ENCODE measurements around the gene USP24.
"Not testable (repeated sequence)": the region's sequence is repeated elsewhere in the genome, so short reads cannot be mapped to it uniquely, and the experiment has no call there.

The USP24 gene

DNA sequence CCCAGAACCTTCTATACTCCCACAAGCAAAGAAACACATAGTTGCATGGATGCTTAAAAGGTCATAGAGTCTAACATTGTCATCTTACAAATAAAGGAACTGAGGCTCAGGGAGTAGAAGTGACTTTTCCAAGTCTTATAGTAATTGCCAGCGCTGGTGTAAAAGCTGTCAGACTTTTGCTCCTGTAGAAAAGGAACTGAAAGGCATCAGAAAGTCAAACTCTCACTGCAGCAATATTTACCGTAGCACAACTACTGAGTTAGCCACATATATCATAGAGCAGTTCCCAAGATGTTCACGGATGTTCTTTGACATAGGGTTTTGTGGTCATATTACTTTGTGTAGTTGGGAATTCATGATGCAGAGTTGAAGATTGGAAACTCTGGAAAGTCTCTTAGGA is 16.6 kb upstream of the USP24 start:
- DNase-seq, result no peak

DNA sequence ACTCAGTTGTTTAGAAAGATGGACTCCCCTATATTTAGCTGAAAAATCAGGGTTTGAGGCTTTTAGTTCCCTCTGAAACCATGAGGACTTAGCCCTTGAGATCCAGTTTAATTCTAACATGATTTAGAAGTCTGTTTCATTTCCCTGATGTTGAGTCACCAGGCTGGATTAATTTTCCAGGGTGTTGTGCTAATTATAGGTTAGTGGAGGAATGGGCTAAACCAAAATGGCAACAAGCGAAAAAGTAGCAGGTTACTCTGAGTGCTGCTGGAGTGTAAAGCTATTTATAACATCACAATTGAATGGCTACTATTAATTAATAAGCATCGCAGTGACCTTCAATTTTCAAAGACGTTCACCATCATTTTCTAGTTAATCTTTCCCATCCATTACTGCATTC is 15.5 kb upstream of the USP24 start:
- no peak for DNase-seq

DNA sequence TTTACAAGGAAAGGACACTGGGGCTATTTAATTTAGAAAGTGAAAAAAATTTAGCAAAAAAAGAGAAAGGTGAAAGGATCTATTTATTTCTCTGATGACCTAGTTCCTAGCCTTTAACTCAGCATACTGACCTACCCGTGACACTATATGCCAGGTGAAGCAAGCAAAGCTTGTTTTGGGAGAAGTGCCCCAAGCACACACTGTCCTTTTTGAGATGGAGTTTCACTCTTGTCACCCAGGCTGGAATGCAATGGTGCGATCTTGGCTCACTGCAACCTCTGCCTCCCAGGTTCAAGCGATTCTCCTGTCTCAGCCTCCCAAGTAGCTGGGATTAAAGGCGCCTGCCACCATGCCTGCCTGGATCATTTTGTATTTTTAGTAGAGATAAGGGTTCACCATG is 14.6 kb upstream of the USP24 start:
- not testable (repeated sequence) for DNase-seq

DNA sequence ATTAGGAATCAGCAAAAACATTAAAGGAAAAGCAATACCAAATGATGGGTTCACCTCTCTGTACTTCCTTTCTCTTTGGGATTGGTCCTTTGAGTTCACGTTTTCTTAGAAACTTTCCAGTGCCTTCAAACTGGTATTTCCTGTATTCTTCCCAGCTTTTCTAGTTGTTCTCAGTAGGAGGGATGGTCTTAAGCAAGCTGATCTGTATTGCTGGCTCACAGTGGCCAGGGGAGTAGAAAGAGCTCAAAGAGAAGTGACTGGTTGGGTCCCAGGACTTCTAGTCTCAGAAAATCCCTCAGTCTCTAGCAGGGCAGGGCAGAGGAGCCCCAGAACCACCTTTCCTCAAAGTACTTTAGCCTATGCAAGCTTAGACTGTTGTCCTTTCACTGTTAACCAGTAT is 10.1 kb upstream of the USP24 start:
- no peak for DNase-seq

DNA sequence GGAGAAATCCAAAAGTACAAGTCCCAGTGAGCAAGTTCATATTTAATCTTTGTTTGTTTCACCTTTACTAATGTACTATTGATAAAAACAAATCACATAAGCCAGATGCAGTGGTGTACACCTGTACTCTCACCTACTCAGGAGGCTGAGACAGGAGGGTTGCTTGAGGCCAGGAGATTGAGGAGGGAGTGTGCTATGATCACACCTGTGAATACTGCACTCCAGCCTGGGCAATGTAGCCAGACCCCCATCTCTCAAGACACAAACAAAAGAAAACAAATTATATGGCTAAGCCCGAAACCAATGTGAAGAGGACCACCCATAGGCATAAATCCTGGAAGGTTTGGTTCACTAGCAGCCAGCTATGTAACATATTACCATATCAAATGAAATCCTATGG is 9.6 kb upstream of the USP24 start:
- DNase-seq, result no peak

DNA sequence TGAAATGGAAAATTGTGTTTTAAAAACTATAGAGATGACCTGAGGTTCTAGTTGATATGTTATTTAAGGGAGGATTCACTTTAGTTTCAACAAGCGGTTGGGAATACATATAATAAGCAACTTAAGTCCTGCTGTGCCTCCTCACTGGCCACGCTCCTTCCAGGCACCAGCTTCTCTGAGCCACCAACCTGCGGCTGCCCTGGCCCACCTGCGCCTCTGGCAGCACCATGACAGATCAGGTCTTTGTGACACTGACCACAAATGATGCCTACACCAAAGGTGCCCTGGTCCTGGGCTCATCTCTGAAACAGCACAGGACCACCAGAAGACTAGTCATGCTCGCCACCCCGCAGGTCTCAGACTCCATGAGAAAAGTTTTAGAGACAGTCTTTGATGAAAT is 7.0 kb upstream of the USP24 start:
- DNase-seq, result no peak

DNA sequence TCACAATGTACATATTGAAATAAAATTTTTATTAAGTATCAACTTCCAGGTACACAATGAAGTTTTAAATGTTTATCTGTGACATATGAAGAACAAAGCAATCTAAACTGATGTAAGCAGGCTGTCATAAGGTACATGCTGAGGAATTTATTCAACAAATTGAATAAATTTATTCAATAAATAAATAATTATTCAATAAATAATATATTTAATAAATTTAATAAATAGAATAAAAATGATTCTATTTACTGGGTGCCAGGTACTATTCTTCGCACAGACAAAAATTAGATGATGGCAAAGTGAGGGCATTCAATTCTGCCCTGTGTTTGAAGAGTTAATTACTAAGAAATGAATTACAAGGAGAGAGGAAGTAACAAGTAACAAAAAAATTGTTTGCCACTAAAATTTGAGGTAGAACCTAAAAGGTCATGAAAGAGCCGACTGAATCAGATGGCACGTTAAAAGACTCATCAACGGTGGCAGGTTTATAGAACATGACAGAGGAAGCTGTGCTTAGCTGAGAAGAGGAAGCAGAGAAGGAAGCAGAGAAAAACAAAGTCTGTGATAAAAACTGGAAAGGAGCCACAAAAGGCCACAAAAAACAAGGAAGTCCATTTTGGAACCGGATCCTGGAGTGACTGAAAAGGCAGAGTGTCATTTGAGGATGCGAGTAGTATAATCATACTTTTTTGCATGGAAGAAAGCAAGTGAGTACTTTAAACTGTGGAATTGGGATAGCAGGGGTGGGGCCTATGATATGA is 2.2 kb upstream of the USP24 start:
- no peak for DNase-seq

DNA sequence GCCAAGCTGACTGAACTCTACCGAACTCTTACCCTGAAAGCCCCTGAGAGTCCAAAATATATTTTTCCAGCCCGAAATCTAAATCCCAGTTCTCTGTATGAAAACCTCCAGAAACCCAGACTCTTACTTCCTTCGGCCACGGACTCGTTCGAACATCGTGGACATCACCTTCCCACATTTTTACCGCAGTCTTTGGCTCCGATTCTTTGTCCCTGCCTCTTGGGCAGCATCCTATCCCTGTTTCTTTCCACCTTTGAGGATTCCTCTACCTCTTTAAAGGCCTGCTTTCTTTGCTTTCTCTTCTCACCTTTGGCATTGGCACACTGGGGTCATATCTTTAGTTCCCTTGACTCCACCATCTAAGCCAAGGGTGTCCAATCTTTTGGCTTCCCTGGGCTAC is 932 bp upstream of the USP24 start:
- no peak for DNase-seq

DNA sequence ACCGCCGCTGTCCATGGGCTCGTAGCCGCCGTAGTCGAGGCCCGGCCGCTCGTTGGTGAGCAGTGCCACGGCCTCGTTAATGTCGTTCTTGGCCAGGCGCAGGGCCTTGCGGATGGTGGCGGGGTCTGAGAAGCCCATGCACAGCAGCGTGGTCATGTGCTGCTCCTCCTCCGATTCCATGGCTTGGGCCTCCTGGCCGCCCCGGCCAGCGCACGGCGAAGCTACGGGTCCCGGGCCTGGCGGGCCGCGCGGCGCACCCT is 300 bp downstream of the USP24 start:
- DNase-seq, result no peak

DNA sequence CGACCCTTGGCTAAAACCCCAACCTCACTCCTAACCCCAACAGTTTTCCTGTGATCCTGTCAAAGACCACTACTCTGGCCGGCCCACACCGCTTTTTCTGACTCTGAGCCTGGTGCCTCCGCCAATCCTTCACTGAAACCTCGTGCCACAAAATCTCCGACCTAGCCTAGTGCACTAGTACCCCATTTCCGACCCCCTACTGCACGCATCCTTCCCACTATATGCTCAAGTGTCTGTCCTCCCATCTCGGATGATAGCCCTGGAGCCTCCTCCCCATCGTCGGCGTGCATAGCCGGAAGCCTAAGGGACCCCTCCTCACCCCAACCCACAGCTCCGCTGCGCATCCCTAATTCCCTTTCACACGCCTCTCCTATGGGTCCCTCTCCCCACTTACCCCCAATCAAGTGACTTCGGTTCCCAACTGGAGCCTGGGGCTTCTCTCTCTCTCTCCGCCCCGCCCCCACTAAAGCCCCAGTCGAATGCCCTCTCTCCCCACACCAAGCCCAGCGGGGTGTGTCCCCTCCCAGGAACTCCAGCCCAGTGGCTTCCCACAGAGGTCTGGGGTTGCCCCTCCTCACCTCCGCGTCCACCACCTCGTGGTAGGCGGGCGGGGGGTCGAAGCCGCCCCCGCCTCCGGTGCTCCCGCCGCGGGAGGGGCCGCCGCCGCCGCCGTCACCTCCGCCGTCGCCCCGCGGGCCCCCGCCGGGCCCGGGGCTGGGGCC is 791 bp downstream of the USP24 start:
- DNase-seq, result no peak

DNA sequence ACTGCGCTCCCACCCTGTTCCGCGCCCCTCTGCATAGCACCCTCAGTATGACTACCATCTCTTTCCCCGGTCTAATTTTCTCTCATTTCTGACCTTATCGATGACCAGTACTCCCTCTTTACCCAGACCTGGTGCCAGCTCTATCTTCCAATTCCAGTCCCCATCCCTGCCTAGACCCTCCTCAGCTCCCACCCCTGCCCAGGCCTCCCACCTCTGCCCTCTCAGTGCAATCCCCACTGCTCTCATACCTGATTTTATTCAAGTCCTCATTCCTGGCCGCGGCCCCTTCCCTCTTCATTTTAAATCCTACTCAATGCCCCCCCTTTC is 1.3 kb downstream of the USP24 start:
- DNase-seq, result no peak

DNA sequence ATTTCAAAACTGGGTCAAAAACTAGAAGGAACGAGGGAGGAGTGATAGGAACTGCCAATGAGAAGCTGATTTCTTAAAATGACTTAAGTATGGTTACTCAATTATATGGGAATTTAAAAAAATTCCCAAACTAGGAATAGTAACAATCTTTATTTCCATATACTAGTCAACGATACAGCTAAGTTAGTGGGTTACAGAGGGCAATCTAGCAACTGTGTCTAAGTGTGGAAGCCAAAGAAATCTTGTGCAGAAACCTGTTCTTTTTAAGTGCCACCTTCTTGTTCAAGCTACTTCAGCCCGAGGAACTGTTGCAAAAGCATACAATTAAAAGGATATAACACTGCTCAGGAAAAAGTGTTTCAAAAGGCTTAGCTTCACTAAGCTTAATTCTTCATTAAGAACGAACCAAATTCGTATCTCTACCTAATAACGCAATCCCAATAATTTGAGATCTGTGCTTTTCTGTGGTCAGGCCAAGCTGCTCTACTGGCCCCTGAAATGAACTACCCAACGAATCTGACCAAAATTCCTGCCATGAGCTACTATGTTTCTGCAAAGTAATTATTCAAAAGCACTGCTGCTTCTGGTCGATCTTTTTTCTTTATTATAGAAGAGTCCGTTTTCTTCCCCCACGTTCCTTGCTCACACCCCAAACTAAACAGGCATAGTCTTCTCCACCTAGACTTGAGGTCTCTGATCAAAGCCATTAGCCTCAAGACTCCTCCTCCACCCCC is 1.8 kb downstream of the USP24 start:
- DNase-seq, result no peak

DNA sequence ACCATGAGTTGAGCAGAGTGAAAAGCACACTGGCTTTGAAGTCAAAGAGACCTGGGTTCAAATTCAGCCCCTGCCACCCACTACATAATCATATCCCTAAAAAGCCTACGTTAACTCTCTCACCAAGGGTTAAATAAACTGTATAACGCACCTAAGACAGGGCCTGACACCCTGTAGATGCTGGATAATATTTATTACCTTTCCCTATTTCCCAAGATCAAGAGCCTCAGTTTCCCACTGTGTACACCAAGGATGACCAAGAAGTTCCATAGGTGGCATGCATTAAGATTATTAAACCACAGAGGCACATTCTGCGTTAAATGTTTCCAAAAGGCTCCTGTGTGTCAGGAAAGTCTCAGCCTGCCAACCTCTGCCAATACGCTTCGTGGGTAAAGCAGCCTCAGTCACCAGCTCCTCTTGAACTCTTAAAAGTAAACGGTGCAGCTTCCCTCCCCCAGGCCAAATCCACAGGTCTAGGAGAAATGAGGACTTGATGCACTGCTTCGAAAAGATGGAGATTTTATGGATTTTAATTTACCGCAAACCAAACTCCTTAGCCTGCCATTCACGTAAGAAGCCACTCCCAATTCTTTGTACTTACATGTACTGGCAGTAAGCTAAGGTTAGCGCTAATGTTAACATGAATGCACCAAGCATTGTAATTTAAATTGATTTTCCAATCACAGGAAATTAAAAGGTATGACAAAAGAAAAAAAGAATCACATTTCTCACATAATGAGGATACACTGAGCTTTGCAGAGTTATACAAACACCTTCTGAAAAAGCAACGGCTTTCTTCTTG is 2.6 kb downstream of the USP24 start:
- DNase-seq, result no peak

DNA sequence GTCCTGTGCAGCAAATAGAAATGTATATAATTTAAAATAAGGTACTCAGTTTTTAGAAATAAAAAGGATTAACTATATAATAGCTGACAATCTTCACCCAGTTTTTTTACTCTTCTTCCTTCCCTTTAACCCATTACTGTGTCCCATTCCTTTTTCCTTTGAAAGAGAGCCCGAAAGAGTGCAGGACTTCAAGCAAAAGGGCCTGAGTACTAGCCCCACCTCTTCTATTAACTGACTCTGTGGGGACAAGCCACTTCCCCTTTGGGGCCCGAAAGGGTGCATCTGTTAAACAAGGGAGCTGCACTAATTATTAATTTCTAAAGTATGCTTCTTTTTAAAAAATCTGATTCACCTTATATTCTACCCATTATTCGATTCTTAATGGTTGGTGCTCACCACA is 3.3 kb downstream of the USP24 start:
- DNase-seq, result no peak

DNA sequence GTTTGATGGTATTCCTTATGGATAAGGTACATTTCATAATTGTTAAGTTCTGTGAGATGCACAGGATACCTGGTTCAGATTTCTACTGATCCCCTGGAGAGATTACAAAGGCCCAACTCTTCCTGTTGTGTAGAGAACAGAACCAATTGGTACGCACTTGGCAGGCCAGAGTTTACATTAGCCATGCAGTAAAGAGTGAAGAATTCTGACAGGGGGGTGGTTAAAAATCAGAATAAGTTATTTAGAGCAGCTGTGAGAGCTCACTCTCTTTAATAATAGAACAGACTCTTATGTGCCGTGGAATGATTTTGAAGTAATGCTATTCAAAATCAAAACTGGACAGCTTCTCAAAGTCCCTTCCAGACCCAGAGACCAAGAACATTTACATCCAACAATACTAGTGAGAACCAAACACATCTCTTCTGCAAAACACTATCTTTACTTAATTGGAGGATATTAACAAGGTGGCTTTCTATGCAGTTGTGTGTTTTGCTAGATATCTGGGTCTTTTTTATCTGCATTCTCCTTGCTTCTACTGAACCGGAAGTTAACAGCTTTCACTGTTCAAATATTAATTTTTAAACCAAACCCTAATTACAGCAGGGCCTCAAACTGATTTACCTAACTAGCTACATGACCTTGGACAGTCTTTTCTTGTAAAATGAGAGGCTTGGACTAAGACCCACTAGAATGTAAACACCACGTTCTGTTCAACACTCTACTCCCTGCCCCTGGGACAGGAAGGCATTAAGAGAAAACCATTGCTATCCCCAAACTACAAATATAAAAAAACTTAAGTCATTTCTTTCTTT is 4.0 kb downstream of the USP24 start:
- no peak for DNase-seq

DNA sequence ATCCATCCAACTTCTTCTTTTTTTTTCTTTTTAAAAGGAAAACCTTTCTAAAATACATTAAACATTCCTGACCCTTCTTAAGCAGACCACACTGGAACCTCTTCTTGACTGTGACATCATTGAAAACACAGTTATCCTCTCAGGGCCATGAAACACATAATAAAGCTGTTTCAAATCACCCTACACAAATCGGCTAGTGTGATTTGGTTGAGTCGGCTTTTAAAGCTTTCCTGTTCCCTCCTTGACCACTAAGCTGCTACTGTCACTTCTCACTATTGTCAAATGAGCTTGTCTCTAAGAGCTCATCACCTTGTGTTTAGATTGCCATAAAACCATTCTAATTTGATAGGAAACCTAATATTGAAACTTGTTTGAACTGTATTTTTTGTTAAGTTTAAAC is 5.9 kb downstream of the USP24 start:
- no peak for DNase-seq

DNA sequence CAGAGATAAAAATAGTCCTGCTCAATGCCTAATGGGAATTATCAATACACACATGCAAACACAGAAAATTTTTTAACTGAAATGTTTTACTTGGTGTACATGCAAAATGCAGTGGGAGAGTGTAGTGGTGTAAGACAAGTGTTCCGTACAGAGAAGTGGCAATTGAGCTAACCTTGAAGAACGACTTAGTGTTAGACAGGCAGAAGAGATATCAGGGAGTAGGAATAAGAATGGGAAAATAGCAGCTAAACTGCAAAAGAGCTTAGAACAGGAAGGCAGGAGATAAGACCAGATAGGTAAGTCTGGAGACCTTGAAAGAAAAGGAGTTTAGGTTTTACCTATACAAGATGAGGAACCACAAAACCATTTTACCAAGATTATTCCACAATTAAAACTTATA is 9.0 kb downstream of the USP24 start:
- DNase-seq, result no peak

DNA sequence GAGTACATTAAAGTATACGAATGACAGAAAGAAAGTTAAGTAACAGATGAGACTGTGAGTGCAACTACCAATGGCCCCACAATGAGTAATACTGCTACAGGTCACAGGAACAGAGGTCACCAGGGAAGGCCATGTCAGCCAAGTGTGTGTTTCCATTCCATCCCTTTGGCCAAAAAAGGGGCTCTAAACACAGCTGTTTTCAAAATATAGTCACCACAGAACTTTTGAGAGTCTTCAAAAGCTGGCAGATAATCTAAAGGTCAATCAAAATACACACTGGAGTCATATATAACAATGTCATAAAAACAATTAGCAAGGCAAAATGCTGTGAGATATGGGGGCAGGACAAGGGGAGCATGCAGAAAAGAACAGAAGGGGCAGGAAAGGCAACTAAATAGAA is 10.2 kb downstream of the USP24 start:
- DNase-seq, result no peak

DNA sequence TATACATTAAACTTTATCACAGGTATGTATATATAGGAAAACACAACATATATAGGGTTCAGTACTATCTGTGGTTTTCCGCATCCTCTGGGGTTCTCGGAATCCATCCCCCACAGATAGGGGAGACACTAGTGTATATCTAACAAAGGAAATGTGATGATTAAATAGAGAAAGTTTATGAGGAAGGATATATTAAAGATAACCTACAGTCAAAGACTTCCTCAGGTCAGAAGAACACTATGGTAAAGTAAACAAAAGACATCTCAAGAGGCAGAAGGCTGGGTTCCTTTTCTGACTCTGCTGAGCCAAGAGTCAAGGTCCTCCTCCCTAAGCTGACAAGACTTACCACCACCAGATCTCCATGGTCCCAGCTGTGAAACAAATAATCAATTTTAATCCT is 12.1 kb downstream of the USP24 start:
- no peak for DNase-seq

DNA sequence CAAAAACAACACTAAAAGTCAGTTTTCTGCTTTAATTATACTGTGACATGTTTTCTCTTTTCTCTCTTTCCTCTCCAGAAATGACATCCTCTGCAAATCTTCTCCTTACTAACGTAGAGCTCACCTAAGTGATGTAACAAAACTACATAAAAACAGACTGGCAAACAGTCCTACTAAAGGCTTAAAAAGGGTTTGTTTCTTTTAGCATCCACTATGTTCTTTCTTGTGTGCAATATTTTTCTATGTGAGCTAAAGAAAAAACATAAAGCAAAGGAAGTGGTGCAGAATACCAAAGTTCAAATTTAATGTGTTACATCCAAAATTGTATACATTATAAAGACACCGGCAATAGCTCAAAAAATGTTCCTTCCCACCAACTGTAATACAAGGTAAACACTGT is 14.5 kb downstream of the USP24 start:
- no peak for DNase-seq

DNA sequence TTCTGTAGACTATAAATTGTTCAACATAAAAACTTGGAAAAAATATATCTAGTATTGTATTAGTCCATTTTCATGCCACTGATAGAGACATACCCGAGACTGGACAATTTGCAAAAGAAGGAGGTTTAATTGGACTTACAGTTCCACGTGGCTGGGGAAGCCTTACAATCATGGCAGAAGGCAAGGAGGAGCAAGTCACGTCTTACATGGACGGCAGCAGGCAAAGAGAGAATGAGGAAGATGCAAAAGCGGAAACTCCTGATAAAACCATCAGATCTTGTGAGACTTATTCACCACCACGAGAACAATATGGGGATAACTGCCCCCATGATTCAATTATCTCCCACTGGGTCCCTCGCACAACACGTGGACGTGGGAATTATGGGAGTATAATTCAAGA is 15.4 kb downstream of the USP24 start:
- DNase-seq, result not testable (repeated sequence)

DNA sequence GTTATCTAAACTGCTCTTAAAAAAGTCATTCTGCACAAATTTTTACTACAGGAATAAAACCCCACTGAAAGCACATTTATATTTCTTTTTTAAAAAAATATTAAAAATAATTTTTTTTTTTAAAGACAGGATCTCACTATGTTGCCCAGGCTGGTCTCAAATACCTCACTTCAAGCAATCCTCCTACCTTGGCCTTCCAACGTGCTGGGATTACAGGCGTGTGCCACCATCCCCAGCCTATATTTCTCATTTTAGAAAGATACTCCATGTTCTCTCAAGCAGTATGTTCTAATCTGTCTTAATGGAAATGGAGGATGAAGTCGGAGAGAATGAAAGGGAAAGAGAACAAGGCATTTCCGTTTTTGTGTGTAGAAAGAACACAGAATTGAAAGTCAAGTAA is 17.1 kb downstream of the USP24 start:
- no peak for DNase-seq

DNA sequence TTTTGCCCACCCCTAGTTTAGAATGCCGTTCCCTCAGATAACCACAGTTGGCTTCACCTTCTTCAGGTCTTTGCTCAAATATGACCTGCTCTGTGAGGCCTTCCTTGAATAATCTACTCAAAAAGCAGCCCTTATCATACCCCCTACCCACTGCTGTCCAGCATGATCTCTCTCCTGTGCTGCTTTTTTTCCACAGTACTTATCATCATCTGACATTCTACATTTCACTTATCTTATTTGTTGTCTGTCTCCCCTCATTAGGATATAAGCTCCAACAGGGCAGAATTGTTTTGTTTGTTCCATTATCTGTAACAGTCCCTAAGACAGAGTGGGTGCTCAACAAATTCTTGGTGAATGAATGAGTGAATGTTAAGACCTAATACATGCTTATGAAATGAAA is 18.1 kb downstream of the USP24 start:
- DNase-seq, result no peak

Data from SW 1271 (cell line).